Activated T-cell treated with anti-CD3 and anti-CD28 coated beads, Interleukin-2, amount 50 U/mL, for 48 hours (primary cell): Measurements from ENCODE around the gene MRPS12.
"Not testable (repeated sequence)": the region's sequence is repeated elsewhere in the genome, so short reads cannot be mapped to it uniquely, and the experiment has no call there.

ENCODE experiments used
- DNase-seq, 2 experiments: peaks; one replicate each; pipeline ENCODE4 v3.0.0-alpha.2; 2020

The MRPS12 gene

DNA sequence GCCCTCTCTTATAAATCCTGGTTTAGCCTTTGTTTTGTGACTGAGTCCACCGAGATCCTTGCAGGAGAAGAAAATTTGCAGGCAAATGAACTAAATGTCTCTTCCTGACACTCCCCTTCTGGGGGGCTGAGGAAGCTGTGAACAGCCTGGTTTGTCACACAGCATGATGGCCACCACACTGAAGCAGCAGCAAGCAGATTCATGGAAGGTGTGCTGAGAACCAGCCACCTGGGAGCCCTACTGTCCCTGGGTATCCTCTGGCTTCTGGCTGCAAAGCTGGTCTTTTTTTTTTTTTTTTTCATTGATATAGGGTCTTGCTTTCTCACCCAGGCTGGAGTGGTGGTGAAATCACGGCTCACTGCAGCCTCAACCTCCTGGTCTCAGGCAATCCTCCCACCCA is 11.2 kb downstream of the MRPS12 start:
- DNase-seq: no peak

DNA sequence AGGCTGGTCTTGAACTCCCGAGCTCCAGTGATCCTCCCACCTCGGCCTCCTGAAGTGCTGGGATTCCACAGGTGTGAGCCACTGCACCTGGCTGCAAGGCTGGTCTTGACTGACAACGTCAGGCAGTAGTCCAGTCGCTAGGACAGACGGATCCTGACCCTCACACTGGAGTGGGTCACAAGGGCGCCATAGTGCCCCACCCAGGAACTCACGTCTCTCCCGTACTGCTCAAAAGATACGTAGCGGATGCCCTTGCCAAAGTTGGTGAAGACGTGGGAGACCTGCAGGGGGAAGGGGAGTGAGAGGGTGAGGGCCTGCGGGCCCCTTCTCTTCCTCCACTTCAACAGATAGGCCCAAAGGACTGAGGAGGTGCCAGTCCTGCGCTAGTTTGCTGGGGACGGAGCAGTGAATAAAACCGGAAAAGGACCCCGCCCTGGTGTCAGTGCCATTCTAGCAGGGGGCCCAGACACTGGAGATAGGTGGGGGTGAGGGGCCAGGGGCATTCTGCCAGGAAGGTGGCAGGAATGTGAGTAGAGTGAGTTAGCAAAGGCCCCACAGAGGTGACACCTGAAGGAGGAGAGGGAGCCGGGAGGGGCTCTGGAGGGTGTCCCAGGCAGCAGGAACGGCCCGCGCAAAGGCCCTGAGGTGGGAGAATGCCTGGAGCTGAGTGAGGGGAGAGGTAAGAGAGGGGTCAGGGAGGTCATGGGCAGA is 11.9 kb downstream of the MRPS12 start:
- DNase-seq: no peak

DNA sequence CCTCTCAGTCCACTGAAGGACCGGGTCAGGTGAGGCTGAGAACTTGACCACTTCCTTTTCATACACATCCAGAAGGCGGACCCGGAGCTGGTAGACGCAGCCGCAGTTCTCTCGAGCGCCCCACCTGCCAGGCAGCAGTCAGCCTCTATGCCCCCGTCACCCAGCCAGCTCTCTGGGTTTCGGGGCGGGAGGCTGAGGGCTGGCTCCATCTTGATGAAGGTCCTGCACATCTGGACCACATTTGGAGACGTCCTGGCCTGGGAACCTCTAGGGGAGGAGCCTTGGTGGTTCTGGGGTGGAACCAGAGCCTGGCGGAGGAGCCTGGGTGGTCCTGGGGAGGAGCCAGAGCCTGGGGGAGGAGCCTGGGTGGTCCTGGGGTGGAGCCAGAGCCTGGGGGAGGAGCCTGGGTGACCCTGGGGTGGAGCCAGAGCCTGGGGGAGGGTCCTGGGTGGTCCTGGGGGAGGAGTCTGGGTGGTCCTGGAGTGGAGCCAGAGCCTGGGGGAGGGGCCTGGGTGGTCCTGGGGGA is 14.3 kb downstream of the MRPS12 start:
- DNase-seq: peak in 1 of 2 experiments; percentile 37

DNA sequence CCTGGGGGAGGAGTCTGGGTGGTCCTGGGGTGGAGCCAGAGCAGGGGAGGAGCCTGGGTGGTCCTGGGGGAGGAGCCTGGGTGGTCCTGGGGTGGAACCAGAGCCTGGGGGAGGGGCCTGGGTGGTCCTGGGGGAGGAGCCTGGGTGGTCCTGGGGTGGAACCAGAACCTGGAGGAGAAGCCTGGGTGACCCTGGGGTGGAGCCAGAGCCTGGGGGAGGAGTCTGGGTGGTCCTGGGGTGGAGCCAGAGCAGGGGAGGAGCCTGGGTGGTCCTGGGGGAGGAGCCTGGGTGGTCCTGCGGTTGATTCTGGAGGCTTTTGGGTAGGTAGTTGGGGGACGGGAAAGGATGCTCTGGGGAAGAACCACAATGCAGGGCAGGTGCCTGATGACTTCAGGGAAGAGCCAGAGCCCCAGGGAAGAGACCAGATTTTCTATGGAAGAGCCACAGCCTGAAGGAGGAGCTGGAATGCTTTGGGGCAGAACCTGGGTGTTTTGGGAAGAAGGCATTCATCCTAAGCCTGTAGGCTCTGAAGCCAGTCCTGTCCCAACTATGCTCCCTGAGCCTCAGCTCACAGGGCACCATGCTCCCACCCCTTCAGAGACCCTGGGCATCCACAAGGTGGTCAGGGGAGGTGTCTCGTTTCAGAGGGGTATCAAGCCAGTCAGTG is 15.0 kb downstream of the MRPS12 start:
- DNase-seq: peak in 1 of 2 experiments; percentile 37

DNA sequence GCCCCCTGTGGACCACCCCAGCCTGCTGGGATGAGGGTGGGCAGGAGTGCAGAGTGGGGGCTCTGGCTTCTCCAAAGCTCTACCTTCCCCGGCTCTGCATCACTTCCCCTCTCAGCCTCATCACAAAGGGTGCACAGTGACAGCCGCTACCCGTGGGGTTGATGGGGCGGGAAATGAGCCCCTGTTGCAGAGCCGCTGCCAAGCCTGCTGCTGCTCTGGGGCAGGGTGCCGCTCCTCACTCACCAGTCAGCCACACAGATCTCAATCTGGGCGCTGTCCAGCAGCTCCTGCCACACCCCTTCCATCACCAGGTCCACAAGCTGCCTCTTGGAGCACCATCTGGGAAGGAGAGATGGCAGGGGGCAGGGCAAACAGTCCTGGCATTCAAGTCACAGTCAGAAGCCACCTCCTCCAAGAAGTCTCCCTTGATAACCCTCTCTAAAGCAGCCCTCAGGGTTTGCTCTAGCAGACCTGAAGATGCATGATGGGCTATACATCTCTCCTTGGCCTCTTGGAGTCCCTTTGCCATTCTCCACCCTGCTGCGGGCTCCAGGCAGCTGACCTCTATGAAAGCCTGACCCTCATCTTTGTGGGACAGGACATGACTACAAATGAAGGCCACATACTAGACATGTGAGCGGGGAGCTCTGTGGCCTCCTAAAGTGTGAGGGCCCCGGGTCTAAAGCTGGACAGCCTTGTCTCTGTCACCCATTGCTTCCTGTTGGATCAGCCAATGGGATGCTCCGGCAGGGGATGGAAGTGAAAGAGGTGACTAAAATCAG is 15.7 kb downstream of the MRPS12 start:
- no peak for DNase-seq

DNA sequence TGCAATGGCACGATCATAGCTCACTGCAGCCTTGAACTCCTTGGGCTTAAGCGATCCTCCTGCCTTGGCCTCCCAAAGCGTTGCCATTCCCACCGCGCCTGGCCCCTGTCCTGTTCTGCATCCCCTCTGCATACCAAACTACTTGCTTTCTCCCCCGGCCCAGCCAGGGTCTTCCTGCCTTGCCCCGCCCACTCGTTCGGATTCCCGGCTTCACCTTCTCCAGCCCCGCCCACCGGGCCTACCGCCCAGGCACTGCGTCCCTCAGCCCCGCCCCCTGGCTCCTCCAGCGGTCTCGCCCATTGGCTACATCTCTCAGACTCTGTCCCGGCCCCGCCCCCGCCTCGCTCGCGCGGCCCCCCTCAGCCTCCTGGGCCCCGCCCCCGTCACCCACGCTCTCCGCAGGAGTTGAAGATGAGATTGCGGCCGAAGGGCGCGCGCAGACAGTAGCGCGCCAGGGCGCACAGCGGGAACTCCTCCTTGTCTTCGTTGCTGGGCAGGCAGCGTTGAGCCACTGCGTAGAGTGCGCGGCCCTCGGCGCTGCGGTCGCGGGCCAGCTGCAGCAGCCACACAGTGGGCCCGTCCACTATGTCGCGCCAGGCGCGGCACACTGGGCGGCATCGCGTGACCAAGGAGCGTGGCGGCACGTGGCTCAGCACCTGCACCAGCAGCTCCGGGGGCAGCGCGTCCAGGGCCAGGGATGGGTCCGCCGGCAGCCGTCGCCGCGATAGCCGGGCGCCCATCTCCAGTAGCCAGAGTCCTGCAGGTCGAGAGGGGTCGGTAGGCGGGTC is 19.0 kb downstream of the MRPS12 start:
- peak; percentile 88 to 91 for DNase-seq

DNA sequence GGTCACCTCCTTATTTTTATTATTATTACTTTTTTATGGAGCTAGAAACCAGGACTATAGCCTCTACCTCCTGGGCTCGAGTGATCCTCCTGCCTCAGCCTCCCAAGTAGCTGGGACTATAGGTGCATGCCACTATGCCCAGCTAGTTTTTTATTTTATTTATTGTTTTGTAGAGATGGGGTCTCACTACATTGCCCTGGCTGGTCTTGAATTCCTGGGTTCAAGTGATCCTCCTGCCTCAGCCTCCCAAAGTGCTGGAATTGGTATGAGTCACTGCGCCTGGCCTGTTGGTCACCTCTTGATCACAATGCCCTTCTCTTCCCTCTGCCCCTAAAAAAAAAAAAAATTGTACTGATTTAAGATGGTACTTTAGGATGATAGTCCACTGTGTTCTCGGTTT is 20.4 kb downstream of the MRPS12 start:
- no peak for DNase-seq

DNA sequence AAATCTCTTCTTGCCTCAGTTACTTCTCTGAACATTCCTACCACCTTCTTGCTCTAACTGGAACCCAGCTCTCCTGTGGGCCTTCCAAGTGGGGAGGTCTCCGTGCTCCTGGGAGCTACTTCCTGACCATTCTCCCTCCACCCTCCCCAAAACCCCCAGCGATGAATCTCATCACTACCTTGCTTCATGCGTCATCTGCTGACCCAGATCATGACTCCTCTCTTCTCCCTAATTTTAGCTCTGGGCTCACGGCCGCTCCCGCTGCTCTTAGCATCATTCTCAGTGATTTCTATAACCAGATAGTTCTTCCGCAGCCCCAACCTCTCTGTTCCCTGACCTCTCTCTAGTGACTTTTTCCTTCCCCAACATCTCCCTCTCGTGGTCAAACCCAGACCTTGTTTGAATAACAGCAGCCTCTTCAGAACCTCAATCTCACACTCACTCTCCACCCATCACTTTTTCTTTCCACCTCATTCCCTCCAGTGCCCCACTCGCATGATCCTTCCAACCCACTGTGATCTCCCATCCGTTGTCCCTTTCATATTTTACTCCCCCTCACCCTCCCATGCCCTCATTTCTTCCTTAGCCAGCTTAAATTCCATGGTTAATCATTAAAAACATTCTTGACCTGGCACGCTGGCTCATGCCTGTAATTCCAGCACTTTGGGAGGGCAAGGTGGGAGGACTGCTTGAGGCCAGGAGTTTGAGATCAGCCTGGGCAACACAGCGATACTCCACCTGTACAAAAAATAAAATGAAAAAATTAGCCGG is 21.8 kb downstream of the MRPS12 start:
- no peak for DNase-seq

DNA sequence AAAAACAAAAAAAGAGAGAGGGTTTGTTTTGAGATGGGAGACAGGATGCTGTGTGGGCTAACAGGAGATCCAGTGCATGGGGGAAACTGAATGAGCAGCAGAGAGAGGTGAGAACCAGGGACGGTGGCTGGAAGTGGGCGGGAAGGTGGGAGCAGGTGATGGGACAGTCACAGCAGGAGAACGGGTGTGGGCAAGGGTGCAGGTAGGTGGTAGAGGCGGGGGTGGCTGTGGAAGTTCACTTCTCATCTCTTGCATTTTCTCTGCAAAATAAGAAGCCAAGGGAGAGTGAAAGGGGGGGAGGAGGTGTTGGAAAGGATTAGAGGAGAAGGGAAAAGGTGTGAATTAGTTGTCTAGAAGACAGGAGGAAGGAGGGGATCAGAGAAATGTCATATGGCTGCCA is 22.9 kb downstream of the MRPS12 start:
- no peak for DNase-seq

DNA sequence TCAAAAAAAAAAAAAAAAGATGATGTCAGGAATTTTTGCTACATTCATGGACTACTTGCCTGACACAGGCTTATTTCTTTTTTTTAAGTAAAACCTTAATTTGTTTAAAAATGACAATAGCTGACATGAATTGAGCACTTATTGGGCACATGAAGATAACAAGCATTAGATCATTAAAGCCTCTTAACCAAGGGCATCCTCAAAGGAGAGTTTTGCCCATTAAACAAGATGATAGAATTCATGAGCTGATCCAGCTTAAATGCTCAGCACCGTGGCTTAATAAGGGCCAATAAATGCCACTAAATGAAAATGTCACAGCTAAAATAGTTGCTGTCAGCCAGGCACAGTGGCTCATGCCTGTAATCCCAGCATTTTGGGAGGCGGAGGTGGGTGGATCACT is 25.5 kb downstream of the MRPS12 start:
- DNase-seq: no peak

DNA sequence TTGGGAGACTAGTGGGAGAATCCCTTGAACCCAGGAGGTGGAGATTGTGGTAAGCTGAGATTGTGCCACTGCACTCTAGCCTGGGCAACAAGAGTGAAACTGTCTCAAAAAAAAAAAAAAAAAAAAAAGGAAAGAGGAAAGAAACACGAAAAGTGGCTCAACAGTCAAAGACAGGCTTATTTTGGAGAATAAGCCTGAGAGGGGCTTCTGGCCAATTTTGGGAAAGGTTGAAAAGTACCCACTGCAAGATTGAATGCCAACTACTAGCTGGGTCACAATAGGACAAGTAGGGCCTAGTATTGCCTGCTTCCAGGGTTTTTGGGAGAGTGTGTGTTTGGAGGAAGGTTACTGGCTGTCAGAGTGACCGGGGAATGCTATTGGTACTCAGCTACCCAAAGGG is 27.6 kb downstream of the MRPS12 start:
- DNase-seq: no peak

DNA sequence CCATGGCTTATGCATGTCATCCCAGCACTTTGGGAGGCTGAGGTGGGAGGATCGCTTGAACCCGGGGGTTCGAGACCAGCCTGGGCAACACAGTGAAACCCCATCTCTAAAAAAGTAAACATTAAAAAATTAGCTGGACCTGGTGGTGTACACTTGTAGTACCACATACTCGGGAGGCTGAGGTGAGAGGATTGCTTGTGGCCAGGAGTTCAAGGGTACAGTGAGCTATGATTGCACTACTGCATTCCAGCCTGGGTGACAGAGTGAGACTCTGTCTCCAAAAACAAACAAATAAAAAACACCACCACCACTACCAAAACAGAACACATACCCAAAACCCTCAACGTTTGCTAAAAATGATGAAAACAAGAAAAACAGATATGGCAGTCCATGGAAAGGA is 28.9 kb downstream of the MRPS12 start:
- DNase-seq: no peak

DNA sequence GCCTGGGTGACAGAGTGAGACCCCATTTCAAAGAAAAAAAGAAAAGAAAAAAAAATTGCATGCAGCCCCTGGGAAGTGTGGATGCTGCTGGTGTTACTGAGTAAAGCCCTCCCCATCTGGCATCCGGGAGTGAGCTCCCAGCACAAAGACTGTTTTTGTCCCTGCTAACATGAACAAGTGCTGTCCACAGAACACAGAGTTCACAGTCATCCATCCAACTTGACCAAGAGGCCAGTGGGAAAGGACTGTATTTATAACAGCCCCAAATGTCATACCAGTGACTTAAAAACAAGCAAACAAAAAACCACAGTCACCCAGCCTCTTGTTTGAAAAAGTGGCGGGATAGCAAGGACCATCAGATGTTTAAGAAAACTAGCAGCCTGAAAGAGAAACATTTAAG is 34.0 kb downstream of the MRPS12 start:
- no peak for DNase-seq

DNA sequence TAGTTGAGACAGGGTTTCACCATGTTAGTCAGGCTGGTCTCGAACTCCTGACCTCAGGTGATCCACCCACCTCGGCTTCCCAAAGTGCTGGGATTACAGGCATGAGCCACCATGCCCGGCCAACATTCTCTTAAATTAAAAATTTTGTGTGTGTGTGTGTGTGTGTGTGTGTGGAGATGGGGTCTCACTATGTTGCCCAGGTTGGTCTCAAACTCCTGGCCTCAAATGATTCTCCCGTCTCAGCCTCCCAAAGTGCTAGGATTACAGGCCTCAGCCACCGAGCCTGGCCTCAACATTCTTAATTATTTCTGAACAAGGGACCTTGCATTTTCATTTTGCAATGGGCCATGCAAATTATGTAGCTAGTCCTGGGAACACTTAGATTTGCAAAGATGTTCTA is 35.4 kb downstream of the MRPS12 start:
- DNase-seq: not testable (repeated sequence)

DNA sequence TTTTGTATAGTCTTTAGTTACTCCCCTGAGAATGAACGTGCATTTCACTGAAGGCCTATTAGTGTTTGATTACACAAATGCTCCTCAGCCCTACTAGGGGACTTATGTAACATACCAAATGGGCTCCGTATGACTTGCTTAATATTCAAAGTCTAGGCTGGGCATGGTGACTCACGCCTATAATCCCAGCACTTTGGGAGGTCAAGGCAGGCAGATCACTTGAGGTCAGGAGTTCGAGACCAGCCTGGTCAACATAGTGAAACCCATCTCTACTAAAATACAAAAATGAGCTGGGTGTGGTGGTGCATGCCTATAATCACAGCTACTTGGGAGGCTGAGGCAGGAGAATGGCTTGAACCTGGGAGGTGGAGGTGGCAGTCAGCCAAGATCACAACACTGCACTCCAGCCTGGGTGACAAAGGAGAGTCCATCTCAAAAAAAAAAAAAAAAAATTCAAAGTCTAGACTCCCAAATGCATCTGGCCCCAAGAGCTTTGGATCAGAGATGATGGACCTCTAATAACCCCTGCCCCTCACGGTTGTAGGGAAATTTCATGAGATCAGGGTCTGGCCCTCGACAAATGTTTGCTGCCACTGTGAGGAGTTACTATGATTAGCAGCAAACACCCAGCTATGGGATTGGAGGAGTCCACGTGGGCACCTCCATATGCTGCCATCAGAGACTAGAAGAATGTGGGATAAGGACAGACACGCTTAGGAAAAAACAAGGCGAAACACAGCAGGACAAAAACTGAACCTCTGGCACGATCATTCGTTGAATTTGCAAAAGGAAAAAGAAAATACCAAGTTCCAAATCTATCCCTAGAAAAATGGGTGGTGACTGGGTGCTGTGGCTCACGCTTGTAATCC is 40.2 kb downstream of the MRPS12 start:
- no peak for DNase-seq

DNA sequence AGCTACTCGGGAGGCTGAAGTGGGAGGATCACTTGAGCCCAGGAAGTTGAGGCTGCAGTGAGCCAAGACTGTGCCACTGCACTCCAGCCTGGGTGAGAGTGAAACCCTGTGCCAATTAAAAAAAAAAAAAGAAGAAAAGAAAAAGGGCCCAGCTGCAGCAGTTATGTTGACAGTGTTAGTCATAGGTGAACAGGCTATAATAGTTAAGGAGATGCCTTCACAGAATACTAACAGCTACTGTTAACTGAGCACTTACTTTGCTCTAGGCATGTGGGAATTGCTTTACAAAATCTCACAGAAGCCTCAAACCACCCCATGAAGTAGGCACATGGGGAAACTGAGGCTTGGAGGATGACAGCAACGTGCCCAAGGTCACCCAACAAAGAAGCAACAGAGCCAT is 40.9 kb downstream of the MRPS12 start:
- DNase-seq: no peak

DNA sequence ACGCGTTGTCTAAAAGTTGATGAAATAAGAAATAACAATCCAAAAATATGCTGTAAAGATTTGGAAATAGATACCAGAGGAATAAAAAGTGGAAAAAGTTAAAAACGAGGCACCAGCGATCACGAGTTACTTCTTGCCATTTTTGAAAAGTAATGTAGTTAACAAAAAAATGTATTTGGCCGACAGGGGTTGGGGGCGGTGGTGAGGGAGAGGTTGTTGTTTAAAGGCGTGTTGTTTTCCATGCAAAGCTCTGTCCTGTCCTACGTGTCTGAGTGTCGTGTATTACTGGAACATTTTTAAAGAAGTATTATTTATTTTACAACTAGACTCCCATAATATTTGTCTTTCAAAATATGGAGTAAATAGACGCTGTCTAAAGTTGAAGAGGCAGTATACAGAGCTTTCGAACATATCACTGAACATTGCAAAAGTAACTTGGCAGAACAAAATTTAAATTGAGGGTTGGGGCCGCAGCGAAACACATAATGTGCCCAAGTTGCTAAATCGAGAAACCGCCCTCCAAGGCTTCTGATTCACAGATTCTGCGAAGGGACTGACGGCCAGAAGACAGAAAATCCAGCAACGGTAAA is 44.0 kb downstream of the MRPS12 start:
- no peak for DNase-seq

DNA sequence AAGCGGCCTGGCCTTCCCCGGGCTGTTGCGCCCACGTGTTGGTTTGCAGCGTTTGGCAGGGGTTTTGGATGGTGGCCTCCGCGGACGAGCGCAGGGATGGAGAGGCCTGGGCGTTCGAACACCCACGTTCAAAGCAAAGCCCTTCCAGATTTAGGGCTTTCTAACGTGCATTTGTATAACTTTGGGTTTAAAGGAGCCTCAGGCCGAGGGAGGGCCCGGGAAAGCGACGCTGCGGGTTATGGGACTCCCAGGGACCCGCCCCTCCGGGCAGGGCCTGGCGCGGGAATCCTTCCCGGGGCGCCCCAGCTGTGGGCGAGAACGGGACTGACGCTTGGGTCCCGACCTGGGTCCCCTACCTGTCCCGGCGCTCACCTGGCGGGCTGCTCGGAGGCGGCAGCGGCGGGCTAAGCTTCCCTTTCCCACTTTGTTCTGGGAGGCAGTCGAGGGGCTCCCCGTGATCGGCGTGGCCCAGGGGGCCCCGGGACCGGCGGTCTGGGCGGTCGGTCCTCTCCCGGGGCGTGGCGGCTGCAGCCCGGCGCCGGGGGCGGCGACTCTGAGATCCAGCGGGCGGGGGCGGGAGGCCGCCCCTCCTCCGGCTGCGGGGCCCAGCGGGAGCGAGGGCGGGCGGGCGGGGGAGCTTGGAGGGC is 44.6 kb downstream of the MRPS12 start, which contains the start of gene FBXO17:
Gene FBXO17, minus strand, starts transcription at position 529 of the 647 bp plus-strand sequence. CDS start 25,423 bp downstream, outside the sequence.
- DNase-seq: no peak

DNA sequence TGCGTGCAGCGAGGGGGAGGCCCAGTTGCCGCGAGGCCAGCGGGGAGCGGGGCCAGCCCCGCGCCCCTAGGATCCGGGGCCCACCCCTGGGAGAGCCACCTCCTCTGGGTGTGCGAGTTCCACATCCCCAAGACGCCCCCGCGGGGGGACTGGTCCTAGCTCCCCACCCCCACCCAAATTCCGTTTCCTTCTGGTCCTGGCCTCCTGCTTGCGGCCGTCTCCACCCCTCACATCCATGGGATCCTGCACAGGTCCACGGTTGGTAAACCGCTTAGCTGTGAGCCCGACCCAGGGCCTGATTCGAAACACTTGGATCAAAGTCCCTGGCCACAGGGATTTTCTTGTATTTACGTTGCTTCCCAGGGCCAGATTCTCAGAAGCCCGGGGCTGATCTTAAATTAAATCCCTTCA is 45.1 kb downstream of the MRPS12 start:
- no peak for DNase-seq
